GM21717 (cell line): ENCODE measurements around the gene GJB2.

ENCODE experiments used
- ATAC-seq: cut with Tn5 transposase; IDR thresholded peaks from one replicate; pipeline ENCODE4 v1.9.1; 2021; ENCODE audit warnings: mild to moderate bottlenecking, moderate library complexity; ENCODE audit not compliant: unreplicated experiment

GJB2 gene

GRCh38 chr13:20142927-20143480 lies 49.7 kb downstream of the GJB2 start:
- no peak for ATAC-seq

GRCh38 chr13:20142023-20142926 lies 50.5 kb downstream of the GJB2 start:
- no peak for ATAC-seq

- no peak for ATAC-seq
Measured at GRCh38 chr13:20141238-20142022, 51.3 kb downstream of the GJB2 start.

GRCh38 chr13:20140487-20140886 lies 52.3 kb downstream of the GJB2 start:
- ATAC-seq = no peak

- no peak for ATAC-seq
Measured at GRCh38 chr13:20137875-20138274, 54.9 kb downstream of the GJB2 start.
